Measurements from ENCODE around the gene FRY.

Gene FRY

GRCh38 chr13:32127691-32128090 lies 96.1 kb downstream of the FRY start:
- TF ChIP-seq SPI1 (IDR thresholded peaks at IDR 0.05; ENCODE audit: low read depth, low read length) (no peak), PAX5 (IDR thresholded peaks at IDR 0.05; ENCODE audit: insufficient read depth, low read length, severe bottlenecking) (no peak), TAF1 (IDR thresholded peaks at IDR 0.05; ENCODE audit: low read depth, low read length) (no peak), POU2F2 (IDR thresholded peaks at IDR 0.05; ENCODE audit: low read depth, low read length) (no peak), POLR2AphosphoS5 (IDR thresholded peaks at IDR 0.05; ENCODE audit: low read depth, low read length) (no peak), POLR2A (IDR thresholded peaks at IDR 0.05; ENCODE audit: low read depth, low read length) (no peak)
- FAIRE-seq (no peak), DNase-seq (ENCODE audit: insufficient read length, low spot score) (no peak)

GRCh38 chr13:32134241-32135055 lies 102.9 kb downstream of the FRY start:
- TF ChIP-seq PAX5 (IDR thresholded peaks at IDR 0.05; ENCODE audit: insufficient read depth, low read length, severe bottlenecking) = no peak
- no peak for TF ChIP-seq POU2F2 (IDR thresholded peaks at IDR 0.05; ENCODE audit: low read depth, low read length)
- no peak for TF ChIP-seq SPI1 (IDR thresholded peaks at IDR 0.05; ENCODE audit: low read depth, low read length)
- TF ChIP-seq POLR2A (IDR thresholded peaks at IDR 0.05; ENCODE audit: low read depth, low read length) = no peak
- TF ChIP-seq TAF1 (IDR thresholded peaks at IDR 0.05; ENCODE audit: low read depth, low read length) = no peak
- no peak for TF ChIP-seq POLR2AphosphoS5 (IDR thresholded peaks at IDR 0.05; ENCODE audit: low read depth, low read length)
- DNase-seq (ENCODE audit: insufficient read length, low spot score) = no peak
- no peak for FAIRE-seq

DNA sequence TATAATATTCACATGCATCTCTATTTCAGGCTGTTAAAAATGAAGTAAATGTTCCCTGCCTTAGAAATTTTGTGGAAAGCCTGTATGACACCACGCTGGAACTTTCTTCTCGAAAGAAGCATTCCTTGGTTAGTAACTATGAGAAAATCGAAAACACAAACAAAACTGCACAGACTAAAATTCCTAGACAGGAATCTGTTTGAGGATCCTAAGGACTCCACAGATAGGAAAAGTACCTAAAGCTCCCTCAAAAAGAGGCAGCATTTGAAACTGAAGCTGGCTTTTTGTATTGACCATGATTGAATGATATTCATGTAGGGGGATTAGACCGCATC lies 103.4 kb downstream of the FRY start:
- DNase-seq (ENCODE audit: insufficient read length, low spot score) (no peak), FAIRE-seq (no peak)
- TF ChIP-seq PAX5 (IDR thresholded peaks at IDR 0.05; ENCODE audit: insufficient read depth, low read length, severe bottlenecking) = no peak
- TF ChIP-seq POLR2A (IDR thresholded peaks at IDR 0.05; ENCODE audit: low read depth, low read length) = no peak
- no peak for TF ChIP-seq POU2F2 (IDR thresholded peaks at IDR 0.05; ENCODE audit: low read depth, low read length)
- no peak for TF ChIP-seq SPI1 (IDR thresholded peaks at IDR 0.05; ENCODE audit: low read depth, low read length)
- TF ChIP-seq POLR2AphosphoS5 (IDR thresholded peaks at IDR 0.05; ENCODE audit: low read depth, low read length) = no peak
- no peak for TF ChIP-seq TAF1 (IDR thresholded peaks at IDR 0.05; ENCODE audit: low read depth, low read length)

DNA sequence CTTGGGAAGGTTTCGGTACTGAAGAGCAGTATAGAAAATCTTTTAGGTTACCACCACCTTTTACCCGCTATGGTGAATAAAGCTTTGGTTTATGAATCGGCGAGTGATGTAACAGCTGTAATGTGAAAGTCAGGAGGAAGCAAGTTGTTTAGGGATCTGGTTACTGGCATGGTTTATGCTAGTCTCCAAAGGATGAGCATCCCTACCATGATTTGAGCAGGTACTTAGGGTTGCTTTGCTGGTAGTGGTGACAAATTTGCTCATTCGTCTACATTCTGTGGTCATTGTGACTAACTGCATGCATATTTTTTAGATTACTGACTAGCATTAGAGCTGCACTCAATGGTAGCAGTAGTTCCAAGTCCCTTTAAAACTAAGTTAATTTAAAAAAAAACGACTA lies 104.1 kb downstream of the FRY start:
- FAIRE-seq (peak; percentile 60), DNase-seq (ENCODE audit: insufficient read length, low spot score) (no peak)
- no peak for TF ChIP-seq POLR2A (IDR thresholded peaks at IDR 0.05; ENCODE audit: low read depth, low read length)
- TF ChIP-seq TAF1 (IDR thresholded peaks at IDR 0.05; ENCODE audit: low read depth, low read length) = no peak
- TF ChIP-seq PAX5 (IDR thresholded peaks at IDR 0.05; ENCODE audit: insufficient read depth, low read length, severe bottlenecking) = no peak
- TF ChIP-seq POU2F2 (IDR thresholded peaks at IDR 0.05; ENCODE audit: low read depth, low read length) = no peak
- no peak for TF ChIP-seq POLR2AphosphoS5 (IDR thresholded peaks at IDR 0.05; ENCODE audit: low read depth, low read length)
- no peak for TF ChIP-seq SPI1 (IDR thresholded peaks at IDR 0.05; ENCODE audit: low read depth, low read length)

- DNase-seq (ENCODE audit: insufficient read length, low spot score) = no peak
These were observed 104.5 kb downstream of the FRY start for GRCh38 chr13:32136061-32136460.

DNA sequence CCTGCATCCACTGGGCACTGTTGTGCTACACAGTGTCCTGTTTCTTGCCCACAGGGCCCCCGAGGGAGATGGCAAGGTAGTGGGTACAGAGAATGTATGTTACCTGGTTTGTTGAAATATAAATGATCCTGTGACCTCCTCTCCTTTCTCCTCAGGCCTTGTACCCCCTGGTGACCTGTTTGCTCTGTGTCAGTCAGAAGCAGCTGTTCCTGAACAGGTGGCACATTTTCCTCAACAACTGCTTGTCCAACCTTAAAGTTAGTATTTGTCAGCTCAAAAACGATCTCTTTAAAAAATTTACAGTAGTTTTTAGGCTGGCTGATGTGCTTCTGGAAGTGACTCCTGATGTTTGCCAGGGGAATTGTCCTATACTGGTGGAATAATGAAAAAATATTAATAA lies 105.1 kb downstream of the FRY start:
- FAIRE-seq (no peak), DNase-seq (ENCODE audit: insufficient read length, low spot score) (no peak)
- no peak for TF ChIP-seq POLR2A (IDR thresholded peaks at IDR 0.05; ENCODE audit: low read depth, low read length)
- TF ChIP-seq PAX5 (IDR thresholded peaks at IDR 0.05; ENCODE audit: insufficient read depth, low read length, severe bottlenecking) = no peak
- no peak for TF ChIP-seq POLR2AphosphoS5 (IDR thresholded peaks at IDR 0.05; ENCODE audit: low read depth, low read length)
- TF ChIP-seq SPI1 (IDR thresholded peaks at IDR 0.05; ENCODE audit: low read depth, low read length) = no peak
- TF ChIP-seq POU2F2 (IDR thresholded peaks at IDR 0.05; ENCODE audit: low read depth, low read length) = no peak
- TF ChIP-seq TAF1 (IDR thresholded peaks at IDR 0.05; ENCODE audit: low read depth, low read length) = no peak

More at GRCh38 chr13:32136061-32136460, 104.5 kb downstream of the FRY start:
- TF ChIP-seq PAX5 (IDR thresholded peaks at IDR 0.05; ENCODE audit: insufficient read depth, low read length, severe bottlenecking) (no peak), POU2F2 (IDR thresholded peaks at IDR 0.05; ENCODE audit: low read depth, low read length) (no peak), POLR2AphosphoS5 (IDR thresholded peaks at IDR 0.05; ENCODE audit: low read depth, low read length) (no peak), POLR2A (IDR thresholded peaks at IDR 0.05; ENCODE audit: low read depth, low read length) (no peak), TAF1 (IDR thresholded peaks at IDR 0.05; ENCODE audit: low read depth, low read length) (no peak), SPI1 (IDR thresholded peaks at IDR 0.05; ENCODE audit: low read depth, low read length) (no peak)
- no peak for FAIRE-seq

GRCh38 chr13:32139251-32139650 lies 107.7 kb downstream of the FRY start:
- no peak for FAIRE-seq
- TF ChIP-seq SPI1 (IDR thresholded peaks at IDR 0.05; ENCODE audit: low read depth, low read length) (no peak), TAF1 (IDR thresholded peaks at IDR 0.05; ENCODE audit: low read depth, low read length) (no peak), POU2F2 (IDR thresholded peaks at IDR 0.05; ENCODE audit: low read depth, low read length) (no peak), PAX5 (IDR thresholded peaks at IDR 0.05; ENCODE audit: insufficient read depth, low read length, severe bottlenecking) (no peak), POLR2AphosphoS5 (IDR thresholded peaks at IDR 0.05; ENCODE audit: low read depth, low read length) (no peak), POLR2A (IDR thresholded peaks at IDR 0.05; ENCODE audit: low read depth, low read length) (no peak)
- DNase-seq (ENCODE audit: insufficient read length, low spot score) = no peak

- TF ChIP-seq POU2F2 (IDR thresholded peaks at IDR 0.05; ENCODE audit: low read depth, low read length) (no peak), TAF1 (IDR thresholded peaks at IDR 0.05; ENCODE audit: low read depth, low read length) (no peak), SPI1 (IDR thresholded peaks at IDR 0.05; ENCODE audit: low read depth, low read length) (no peak), POLR2A (IDR thresholded peaks at IDR 0.05; ENCODE audit: low read depth, low read length) (no peak)
- FAIRE-seq = no peak
These were observed 108.5 kb downstream of the FRY start for GRCh38 chr13:32140109-32140508.

GRCh38 chr13:32141462-32141861 lies 109.9 kb downstream of the FRY start:
- TF ChIP-seq TAF1 (IDR thresholded peaks at IDR 0.05; ENCODE audit: low read depth, low read length) = no peak
- no peak for TF ChIP-seq POLR2AphosphoS5 (IDR thresholded peaks at IDR 0.05; ENCODE audit: low read depth, low read length)
- no peak for TF ChIP-seq POU2F2 (IDR thresholded peaks at IDR 0.05; ENCODE audit: low read depth, low read length)
- no peak for TF ChIP-seq POLR2A (IDR thresholded peaks at IDR 0.05; ENCODE audit: low read depth, low read length)
- no peak for TF ChIP-seq PAX5 (IDR thresholded peaks at IDR 0.05; ENCODE audit: insufficient read depth, low read length, severe bottlenecking)
- TF ChIP-seq SPI1 (IDR thresholded peaks at IDR 0.05; ENCODE audit: low read depth, low read length) = no peak
- FAIRE-seq (no peak), DNase-seq (ENCODE audit: insufficient read length, low spot score) (no peak)

More at GRCh38 chr13:32140109-32140508, 108.5 kb downstream of the FRY start:
- no peak for DNase-seq (ENCODE audit: insufficient read length, low spot score)

Data from GM12891 (cell line).